ENCODE results near the gene HOXA9.

GRCh38 chr7:27196287-27196767 lies 31.0 kb upstream of the HOXA9 start:
- TF ChIP-seq MYC (IDR thresholded peaks at IDR 0.05; ENCODE audit: borderline replicate concordance, low read length) (no peak), BCL3 (IDR thresholded peaks at IDR 0.05) (no peak), POLR2A (IDR thresholded peaks at IDR 0.05; ENCODE audit: low read length) (no peak), TP53 (CRISPR knock-in tag; IDR thresholded peaks at IDR 0.05) (no peak), MAZ (IDR thresholded peaks at IDR 0.05; ENCODE audit: borderline replicate concordance, low read depth, low read length) (no peak), EP300 (IDR thresholded peaks at IDR 0.05) (no peak), HOXA7 (CRISPR knock-in tag; IDR thresholded peaks at IDR 0.05) (no peak), ZC3H11A (IDR thresholded peaks at IDR 0.05) (no peak), RCOR1 (IDR thresholded peaks at IDR 0.05; ENCODE audit: low read depth, low read length) (no peak), RAD21 (conservative IDR thresholded peaks at IDR 0.05 in 1 of 2, IDR thresholded peaks at IDR 0.05 in 1 of 2) (peak; percentile 97 to 98)
- TF ChIP-seq, protein P1, sequence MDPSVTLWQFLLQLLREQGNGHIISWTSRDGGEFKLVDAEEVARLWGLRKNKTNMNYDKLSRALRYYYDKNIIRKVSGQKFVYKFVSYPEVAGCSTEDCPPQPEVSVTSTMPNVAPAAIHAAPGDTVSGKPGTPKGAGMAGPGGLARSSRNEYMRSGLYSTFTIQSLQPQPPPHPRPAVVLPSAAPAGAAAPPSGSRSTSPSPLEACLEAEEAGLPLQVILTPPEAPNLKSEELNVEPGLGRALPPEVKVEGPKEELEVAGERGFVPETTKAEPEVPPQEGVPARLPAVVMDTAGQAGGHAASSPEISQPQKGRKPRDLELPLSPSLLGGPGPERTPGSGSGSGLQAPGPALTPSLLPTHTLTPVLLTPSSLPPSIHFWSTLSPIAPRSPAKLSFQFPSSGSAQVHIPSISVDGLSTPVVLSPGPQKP (IDR thresholded peaks at IDR 0.05; ENCODE audit: low read depth, low read length), result no peak
- TF ChIP-seq, protein P2, sequence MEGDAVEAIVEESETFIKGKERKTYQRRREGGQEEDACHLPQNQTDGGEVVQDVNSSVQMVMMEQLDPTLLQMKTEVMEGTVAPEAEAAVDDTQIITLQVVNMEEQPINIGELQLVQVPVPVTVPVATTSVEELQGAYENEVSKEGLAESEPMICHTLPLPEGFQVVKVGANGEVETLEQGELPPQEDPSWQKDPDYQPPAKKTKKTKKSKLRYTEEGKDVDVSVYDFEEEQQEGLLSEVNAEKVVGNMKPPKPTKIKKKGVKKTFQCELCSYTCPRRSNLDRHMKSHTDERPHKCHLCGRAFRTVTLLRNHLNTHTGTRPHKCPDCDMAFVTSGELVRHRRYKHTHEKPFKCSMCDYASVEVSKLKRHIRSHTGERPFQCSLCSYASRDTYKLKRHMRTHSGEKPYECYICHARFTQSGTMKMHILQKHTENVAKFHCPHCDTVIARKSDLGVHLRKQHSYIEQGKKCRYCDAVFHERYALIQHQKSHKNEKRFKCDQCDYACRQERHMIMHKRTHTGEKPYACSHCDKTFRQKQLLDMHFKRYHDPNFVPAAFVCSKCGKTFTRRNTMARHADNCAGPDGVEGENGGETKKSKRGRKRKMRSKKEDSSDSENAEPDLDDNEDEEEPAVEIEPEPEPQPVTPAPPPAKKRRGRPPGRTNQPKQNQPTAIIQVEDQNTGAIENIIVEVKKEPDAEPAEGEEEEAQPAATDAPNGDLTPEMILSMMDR (IDR thresholded peaks at IDR 0.05), result peak; percentile 96

Data from A549 (cell line).